HL-60/S4 treated with phorbol 12-myristate 13-acetate at 8.2 ng/mL for 4 days and 3 days (cell line): ENCODE measurements around the gene CCSER2.

Source experiments
- in situ Hi-C: fragments of 300-500 bp; cut with MboI; formaldehyde crosslinking; loops from 2 replicates; pipeline ENCODE4 v1.15.0; 2022; ENCODE audit warnings: low sequenced_read_pairs

CCSER2 gene

DNA sequence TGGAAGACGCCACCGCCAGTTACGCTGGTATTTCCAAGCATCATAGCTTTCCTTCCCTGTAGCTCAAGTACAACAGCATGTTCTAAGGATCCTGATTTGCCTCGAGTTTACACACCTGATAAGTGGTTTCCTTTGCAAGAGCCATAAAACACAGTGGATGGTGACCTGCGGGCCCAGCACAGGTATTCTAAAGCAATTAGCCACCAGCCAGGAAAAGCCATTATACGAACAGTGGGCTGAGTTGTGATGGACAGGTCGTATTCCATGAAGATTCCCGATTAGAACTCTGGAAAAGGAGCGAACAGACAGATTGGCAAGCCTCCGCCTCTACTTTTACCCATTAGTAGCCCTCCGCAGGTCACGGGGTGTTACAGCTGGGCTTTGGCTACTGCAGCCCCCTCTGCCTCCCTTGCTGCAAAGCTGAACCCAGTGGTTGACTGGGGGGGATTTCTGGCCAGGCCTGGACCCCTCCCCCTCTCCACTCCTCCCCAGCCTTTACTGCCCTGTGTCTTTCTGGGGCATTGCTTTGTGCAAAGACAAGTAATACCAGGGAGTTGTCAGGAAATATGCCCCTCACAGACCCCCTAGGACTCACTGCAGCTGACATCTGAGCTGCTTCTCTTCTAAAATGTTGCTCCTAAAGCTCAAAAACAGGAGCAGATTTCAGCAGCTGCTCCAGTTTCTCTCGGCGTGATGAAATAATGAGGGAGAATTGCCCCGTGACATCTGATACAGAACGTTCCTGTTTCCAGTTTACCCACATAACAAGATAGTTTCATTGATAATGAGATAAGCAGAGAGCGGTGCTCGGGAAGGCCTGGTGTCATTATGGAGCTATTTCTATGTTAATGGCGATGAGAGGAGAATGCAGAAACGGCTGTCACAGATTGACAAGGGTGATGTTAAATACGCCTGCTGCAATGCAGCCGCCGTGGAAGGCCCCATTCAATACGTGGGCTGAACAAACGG lies 214.4 kb downstream of the CCSER2 start:
- in situ Hi-C loops: no loop called here

DNA sequence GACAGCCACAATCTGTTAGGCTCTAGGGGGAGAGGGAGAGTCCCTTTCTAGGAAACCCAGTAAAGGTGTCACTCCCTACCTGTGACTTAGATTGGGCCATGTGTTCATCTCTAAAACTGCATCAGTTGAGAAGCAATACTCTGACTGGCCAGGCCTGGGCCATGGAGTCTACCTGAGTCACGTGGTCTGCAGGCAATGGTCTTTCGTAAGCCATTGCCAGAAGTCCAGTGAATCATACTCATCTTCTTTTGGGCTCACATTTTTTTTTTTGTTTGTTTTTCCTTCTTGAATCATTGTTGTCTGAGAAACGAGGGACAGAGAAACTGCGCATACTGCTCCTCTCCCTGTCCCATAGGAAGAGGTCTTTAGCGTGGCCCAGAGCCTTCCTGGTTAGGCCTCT lies 215.6 kb downstream of the CCSER2 start:
- in situ Hi-C loops: no loop called here

DNA sequence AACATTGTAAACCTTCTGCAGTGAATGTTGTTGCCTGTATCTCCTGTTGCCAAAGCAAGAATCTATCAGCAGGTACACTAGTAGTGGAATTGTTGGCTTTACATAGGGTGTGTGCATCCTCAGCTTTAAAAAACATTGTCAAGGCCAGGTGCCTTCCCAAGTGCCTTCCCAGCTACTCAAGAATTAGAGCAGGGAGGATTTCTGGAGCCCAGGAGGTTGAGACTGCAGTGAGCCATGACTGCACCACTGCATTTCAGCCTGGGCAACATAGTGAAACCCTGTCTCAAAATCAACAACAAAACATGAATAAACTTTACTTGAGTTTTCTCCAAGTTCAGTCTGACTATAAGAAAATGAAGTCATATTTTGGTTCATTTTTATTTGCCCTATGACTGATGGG lies 217.3 kb downstream of the CCSER2 start:
- in situ Hi-C loops: no loop called here

DNA sequence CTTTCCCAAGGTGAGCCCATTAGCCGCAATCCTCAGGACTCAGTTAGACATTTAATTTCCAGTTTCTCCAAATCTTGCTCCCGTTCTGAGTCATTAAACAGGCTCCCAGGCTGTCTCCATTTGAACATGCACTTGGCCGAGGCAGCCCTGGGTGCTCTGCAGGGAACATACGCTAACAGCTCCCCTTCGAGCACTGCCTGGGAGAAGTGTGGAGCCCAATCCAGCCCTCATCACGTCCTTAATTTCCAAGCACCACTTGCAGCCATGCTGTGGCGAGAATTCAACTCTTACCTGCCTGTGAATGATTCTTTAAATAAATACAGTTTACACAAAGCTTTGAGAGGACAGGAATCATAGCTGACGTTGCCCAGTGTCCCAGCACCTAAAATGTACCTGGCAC lies 218.2 kb downstream of the CCSER2 start:
- in situ Hi-C loops: no loop called here

DNA sequence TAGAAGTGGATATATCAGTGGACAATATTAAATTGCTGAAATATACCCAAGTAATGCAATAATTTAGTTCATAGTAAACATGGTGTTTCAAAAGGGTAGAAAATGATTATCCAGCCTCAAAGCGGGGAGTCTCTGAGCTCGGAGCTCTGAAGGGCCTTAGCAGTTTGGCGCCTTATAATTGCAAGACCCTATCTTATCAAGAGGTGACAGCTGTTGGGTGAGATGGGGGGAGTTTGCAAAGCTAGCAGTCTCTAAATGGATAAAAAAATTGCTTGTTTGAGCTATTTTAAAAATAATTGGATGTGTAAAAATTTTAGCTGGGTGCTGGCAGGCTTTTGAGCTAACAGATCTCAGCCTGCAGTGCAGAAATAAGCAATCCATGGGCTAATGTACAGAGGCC lies 219.2 kb downstream of the CCSER2 start:
- in situ Hi-C loops: no loop called here

DNA sequence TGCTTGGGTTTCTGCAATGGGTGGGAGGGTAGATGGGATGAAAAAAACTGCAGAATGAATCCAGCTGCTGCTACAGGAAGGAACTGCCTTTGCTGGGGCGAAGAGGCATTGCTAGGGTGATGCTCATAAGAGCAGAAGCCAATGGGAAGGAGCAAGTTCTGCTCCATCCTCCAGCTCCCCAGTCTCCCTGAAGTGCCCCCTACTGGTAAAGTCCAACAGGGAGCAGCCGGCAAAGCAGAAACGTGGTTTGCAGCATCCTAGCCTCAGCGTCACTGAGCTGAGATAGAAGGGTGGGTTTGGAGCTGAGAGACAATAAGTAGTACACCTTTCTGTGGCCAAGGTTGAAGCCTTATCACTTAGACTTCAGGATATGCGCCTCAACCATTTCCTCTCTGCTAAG lies 220.5 kb downstream of the CCSER2 start:
- in situ Hi-C loops: no loop called here

DNA sequence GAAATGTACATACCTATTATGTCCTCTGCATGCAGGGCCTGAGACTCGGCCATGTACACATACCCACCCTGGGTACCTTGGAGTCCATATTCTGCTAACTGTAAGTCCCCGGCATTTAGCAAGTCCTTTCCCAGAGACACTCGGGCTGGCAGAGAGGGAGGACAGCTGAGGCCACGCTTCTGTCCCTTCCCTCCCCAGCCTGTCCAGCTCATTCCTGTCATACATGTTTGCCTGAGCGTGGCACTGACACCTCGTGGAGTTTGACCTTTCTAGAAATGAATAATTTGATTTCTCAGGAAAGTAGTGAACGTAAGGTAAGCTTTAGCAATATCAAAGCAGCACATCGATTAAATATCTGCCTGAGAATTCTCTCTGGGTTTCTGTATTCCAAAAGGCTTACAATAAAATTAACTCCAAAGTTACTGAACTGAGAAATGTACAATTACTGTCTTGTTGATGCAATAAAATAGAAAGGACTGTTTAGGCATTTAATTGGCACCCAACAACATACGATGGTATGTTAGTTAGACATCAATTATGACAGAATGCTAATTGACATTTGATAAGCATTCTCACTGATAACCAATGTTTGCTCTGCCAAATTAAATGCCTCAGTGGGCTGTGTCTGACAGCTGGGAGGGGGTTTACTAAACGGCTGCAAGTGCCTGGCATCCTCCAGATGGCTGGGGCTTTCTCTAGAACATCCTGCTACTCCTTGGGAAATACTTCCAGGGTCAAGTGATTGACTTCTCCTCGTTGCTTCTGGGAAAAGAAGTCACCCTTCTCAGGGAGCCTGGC lies 221.2 kb downstream of the CCSER2 start:
- in situ Hi-C loops: no loop called here

DNA sequence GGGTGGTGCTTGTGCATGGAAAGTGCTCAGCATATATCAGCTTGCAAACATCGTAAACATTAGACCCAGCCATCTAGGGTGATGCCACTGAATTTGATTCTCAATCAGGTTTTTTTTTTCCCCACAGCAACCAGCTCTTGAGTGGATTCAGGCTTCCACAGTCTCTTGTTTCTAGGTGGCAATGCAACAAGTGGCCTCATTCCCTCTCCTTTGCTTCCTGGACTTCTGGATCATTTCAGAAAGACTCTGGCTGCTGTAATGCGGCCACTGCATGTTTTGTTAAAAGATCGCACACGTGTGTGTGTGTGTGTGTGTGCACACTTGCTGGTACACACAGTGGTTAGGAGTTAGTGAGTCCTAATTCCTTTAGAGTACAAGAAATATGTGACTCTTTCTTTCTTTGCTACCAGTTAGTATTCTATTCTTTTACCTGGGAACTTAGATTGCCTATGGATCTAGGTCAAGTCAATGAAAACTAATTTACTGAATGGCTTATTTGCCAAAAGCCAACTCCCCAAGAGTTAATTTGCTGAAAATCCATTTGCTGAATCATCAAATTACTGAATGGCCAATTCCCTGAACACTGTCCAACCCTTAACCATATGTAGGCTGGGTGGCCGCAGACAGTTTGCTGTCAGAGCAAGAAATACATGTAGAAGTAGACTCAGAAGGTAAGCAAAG lies 222.5 kb downstream of the CCSER2 start:
- in situ Hi-C loops: no loop called here

DNA sequence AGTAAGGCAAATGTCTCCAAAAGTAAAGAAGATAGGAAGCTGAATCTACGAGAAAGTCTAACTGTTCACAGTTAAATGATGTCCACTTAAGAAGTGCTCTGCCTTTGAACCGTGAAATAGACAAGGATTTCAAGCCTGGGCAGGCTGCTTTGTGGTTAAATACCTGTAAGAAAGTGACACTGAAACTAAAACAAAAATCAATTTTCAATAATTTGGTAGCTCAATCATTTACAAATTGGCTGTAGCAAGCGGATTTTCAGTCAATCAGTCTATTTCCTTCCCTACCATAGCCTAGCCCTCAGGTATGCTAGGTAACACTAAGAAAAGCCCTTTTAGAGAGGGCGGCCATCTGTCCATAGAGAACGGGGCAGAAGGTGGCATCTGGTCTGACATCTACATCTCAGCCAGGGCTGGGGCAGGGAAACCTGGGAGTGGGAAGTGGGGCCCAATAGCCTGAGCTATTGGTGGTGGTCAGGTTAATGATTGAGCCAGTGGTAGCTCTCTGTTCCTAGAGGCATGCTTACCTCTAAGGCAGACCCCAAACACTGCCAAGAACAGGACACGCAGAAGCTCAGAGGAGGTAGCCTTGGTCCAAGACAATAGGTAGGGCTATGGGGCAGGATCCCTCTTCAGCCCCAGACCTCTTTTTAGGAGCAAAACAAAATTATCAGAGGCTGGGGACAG lies 223.2 kb downstream of the CCSER2 start:
- in situ Hi-C loops: no loop called here

DNA sequence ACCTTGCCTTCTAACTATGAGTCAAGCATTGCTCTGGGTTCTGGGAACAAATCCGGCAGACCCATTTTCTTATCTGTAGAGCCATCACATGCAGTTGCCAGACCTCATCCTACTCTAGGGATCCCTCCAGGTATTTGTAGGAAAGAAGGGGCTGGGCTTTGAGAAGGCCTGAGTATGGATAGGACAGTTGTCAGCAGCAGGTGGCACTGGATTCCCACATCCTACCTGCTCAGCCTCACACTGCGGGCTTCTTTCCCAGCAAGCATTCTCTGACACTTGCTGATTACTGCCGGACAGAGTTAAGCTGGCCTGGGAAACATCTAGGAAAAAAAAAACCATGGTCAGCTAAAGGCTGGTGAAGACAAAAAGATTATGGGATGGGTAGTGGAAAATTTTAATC lies 224.1 kb downstream of the CCSER2 start:
- in situ Hi-C loops: no loop called here

DNA sequence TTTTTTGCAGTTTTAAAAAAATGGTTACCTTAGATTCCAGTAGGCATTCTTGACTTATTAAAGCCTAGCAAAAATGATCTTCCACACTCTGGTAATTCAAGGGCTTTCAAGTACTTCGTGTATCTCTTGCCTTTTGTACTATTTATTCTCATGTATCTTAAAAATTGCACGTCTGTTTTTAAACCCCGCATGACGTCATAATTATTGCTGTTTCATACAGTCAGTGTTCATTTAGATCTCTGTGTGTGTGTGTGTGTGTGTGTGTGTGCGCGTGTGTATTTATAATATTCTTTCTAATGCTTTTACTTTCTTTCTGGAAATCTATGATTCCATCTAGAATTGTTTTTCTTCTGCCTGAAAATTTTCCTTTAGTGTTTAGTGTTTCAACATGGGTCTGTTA lies 234.2 kb downstream of the CCSER2 start:
- in situ Hi-C loops: no loop called here

DNA sequence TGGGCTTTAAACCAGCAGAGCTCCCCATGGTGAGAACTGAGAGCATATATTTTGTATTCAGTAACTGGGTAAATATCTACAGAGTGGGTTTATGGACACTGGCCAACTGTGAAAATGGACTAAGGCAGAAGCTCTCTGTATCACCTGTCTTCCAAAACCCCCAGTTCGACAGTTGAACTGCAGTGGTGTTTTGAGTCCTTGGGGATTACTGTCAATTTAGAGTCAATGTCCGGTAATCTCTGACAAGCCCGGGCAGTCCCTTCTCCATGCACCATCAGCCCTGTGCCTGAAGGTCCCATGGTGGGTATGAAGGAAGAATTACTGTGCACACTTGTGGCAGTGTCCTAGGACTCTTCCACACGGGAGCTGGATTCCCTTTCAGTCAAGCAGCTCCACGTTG lies 235.0 kb downstream of the CCSER2 start:
- in situ Hi-C loops: no loop called here

DNA sequence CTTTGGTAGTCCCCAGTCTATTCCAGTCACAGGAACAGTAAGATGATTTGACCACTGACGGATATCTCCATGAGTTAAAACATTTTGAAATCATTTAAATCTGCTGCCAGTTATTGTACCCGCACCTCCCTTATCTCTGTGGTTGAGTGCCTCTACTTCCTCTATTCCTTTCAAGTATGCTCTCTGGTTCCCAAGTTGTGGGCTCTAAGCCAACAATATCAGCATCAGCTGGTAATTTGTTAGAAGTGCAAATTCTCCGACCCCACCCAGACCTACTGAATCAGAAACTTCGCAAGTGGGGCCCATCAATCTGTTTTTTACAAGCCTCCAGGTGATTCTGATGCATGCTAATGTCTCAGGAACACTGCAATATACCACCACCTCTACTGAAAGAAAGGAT lies 235.5 kb downstream of the CCSER2 start:
- in situ Hi-C loops: no loop called here

DNA sequence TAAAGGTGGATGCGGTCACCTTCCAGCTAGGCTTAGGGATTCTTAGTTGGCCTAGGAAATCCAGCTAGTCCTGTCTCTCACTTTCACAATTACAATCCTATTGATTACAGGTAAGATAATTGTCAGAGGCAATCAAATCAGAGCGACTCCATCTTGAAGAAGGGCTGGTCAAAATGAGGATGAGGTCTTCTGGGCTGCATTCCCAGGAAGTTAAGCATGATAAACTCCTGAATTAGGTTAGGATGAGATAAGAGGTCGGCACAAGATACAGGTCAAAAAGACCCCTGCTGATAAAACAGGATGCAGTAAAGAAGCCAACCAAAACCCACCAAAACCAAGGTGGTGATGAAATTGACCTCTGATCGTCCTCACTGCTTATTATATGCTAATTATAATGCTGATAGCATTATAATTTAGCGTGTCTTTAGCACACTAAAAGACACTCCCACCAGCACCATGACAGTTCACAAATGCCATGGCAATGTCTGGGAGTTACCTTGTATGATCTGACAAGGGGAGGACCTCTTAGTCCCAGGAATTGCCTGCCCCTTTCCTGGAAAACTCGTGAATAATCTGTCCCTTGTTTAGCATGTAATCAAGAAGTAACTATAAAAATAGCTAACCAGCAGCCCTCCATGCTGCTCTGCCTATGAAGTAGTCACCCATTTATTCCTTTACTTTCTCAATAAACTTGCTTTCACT lies 237.6 kb downstream of the CCSER2 start:
- in situ Hi-C loops: no loop called here

DNA sequence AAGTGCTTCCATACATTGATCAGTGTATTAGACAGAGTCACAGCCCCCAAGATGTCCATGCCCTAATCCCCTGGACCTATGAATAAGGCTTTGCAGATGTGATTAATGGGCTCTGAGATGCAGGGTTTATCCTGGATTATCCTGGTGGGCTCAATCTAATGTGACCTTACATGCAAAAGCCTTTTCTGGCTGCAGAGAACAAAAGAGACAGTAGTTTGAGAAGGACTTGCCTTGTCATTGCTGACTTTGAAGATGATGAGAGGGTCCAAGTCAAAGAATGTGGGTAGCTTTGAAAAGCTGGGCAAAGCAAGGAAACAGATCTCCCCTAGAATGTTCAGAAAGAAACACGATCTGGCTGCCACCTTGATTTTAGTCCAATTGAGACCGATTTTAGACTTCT lies 238.7 kb downstream of the CCSER2 start:
- in situ Hi-C loops: no loop called here
